ENCODE data around the gene ODAD2.

DNA sequence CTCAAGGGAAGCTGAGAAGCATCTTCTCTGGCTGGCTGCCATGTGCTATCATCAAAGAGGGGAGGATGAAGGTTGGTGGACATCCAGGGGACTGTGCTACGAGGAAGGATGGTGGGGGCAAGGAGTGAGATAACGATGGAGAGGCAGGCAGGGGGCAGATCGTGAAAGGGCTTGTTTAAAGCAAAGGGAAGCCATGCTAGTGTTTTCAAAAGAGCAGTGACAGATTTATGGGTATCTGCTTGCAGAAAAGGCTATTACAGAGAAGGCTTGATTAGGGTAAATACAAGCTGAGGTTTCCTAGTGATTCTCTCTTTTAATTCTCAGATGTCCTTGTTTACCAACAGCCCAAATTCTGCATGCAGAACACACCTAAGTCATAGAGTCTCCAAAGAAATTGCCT lies 164.4 kb downstream of the ODAD2 start:
- TF ChIP-seq CTCF (IDR thresholded peaks at IDR 0.05) (no peak), POLR2A (IDR thresholded peaks at IDR 0.05) (no peak)

Measured in esophagus squamous epithelium (tissue), 4 donors.